Stimulated activated CD4-positive, alpha-beta T cell treated with anti-CD3 and anti-CD28 coated beads, Interleukin-15, amount 100 ng/mL, for 48 hours (primary cell): ENCODE measurements around the gene CDNF.

Experiments used
- DNase-seq, 2 donors: peaks; one replicate each; pipeline ENCODE4 v3.0.0-alpha.2; 2020; ENCODE audit warnings: low read depth in 2 of 2

Gene CDNF

GRCh38 chr10:14798636-14799035, 39.2 kb downstream of the CDNF start:
- DNase-seq: no peak

DNA sequence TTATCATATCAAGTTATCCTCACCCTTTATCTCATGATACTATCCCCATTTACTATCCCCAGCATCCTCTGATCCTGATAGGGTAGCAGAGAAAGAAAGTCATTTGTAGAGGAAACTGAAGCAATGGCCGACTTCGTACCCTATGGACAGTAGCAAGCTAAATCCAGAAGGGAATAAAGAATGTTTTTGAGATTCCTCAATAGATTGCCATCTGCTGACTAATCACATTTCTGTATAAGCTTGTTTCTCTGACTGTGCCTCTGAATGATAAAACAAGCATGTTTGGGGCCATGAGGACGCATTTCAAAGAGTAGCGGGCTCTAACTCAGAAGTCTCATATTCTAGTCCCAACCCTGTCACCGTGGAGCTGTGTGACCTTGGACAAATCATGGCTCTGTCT, 49.9 kb downstream of the CDNF start:
- DNase-seq: no peak

- no peak for DNase-seq
Measured at GRCh38 chr10:14784459-14785055, 53.3 kb downstream of the CDNF start.

- no peak for DNase-seq
Measured at GRCh38 chr10:14782691-14783363, 55.0 kb downstream of the CDNF start.

- no peak for DNase-seq
Measured at GRCh38 chr10:14781763-14782162, 56.1 kb downstream of the CDNF start.

DNA sequence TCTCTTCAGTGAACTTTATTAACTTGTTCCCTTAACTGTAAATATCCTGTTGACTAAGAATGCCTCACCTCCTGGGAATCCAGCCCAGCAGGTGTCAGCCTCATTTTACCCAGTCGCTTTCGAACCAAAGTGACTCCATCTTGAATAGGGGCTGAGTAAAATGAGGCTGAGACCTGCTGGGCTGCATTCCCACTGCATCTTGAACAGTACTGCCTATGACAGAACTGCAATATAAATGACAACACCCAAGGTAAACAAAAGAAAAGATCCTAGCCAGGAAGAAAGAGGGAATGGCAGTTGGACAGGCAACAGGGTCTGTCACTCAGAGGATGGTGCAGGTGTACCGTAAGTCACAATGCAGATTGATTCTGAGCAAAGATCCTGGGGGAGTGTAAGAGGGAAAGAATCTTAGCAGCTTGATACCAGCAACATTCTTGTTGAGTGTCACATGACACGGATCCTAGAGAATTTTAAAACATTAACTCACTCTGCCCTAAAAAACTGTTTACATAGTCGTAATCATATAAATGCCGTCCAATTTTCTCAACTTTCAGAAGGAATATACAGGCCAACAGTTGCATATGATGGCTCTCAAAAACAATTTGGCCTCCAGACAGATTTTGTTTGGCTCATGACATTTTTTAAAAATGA, 58.7 kb downstream of the CDNF start:
- no peak for DNase-seq

GRCh38 chr10:14776546-14776945, 61.3 kb downstream of the CDNF start:
- DNase-seq: no peak

- no peak for DNase-seq
Measured at GRCh38 chr10:14775656-14776055, 62.2 kb downstream of the CDNF start.

DNA sequence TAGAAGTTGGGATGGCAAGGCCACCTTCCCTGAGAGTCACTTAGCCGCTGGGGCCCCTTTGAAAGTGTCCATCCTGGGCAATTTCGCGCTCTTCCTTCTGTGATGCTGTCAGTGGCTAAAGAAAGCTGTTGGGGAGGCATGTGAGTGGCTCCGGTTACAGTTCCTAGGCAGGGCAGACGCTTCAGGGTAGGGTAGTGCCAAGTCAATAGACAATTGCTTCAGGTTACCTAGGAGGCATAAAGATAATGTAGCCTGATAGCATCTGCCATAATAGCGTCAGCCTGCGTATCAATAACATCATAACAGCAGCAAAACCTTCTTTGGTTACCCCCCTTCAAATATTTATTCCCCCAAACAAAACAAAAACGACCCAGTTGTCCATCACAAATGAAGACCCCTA, 63.0 kb downstream of the CDNF start, which contains the start of gene FAM107B:
Gene FAM107B, minus strand, starts transcription at position 101 of the 400 bp plus-strand sequence. CDS start 234 bp downstream, outside the sequence.
- DNase-seq: no peak

- no peak for DNase-seq
Measured at GRCh38 chr10:14774214-14774580, 63.6 kb downstream of the CDNF start.

GRCh38 chr10:14773551-14774213, 64.2 kb downstream of the CDNF start:
- DNase-seq: no peak

- no peak for DNase-seq
Measured at GRCh38 chr10:14772399-14772798, 65.4 kb downstream of the CDNF start.

- DNase-seq: no peak
Measured at GRCh38 chr10:14770927-14771326, 66.9 kb downstream of the CDNF start.
